HG02642 (cell line): Measurements from ENCODE around the gene MRNIP.
"Not testable (repeated sequence)": the region's sequence is repeated elsewhere in the genome, so short reads cannot be mapped to it uniquely, and the experiment has no call there.

Experiments used
- ATAC-seq: cut with Tn5 transposase; IDR thresholded peaks from one replicate; pipeline ENCODE4 v1.9.1; 2021; ENCODE audit warnings: mild to moderate bottlenecking; ENCODE audit not compliant: unreplicated experiment, poor library complexity

MRNIP gene

GRCh38 chr5:179854356-179854755 is 4.3 kb downstream of the MRNIP start:
- ATAC-seq = no peak

- peak; percentile 88 for ATAC-seq
Observed at GRCh38 chr5:179852993-179853547, 5.5 kb downstream of the MRNIP start.

GRCh38 chr5:179841621-179842020 is 17.0 kb downstream of the MRNIP start:
- no peak for ATAC-seq

GRCh38 chr5:179840766-179841165 is 17.9 kb downstream of the MRNIP start:
- no peak for ATAC-seq

- ATAC-seq = no peak
Observed at GRCh38 chr5:179840321-179840720, 18.3 kb downstream of the MRNIP start.

GRCh38 chr5:179839328-179840256 is 19.0 kb downstream of the MRNIP start:
- ATAC-seq = no peak

DNA sequence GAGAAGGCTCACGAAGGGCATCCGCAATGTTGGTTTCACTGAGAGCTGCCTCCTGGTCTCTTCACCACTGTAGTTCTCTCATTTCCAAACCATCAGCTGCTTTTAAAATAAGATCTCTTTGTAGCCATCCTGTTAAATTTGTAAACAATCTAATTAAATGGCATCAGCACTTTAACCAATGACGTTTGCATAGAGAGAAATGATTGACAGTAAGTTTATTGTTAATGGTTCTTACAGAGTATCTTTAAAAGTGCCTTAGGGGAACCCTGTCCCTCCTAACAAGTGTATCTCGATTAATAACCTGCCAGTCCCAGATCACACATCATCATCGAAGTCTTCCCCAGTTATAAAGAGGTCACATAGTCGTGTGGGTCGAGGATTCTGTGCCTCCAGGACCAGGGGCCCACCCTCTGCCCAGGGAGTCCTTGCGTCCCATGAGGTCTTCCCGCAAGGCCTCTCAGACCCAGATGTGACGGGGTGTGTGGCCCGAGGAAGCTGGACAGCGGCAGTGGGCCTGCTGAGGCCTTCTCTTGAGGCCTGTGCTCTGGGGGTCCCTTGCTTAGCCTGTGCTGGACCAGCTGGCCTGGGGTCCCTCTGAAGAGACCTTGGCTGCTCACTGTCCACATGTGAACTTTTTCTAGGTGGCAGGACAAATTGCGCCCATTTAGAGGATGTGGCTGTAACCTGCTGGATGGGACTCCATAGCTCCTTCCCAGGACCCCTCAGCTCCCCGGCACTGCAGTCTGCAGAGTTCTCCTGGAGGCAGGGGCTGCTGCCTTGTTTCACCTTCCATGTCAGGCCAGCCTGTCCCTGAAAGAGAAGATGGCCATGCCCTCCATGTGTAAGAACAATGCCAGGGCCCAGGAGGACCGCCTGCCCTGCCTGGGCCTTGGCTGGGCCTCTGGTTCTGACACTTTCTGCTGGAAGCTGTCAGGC is 21.3 kb downstream of the MRNIP start:
- no peak for ATAC-seq

GRCh38 chr5:179836225-179837019 is 22.2 kb downstream of the MRNIP start:
- ATAC-seq = peak; percentile 37

DNA sequence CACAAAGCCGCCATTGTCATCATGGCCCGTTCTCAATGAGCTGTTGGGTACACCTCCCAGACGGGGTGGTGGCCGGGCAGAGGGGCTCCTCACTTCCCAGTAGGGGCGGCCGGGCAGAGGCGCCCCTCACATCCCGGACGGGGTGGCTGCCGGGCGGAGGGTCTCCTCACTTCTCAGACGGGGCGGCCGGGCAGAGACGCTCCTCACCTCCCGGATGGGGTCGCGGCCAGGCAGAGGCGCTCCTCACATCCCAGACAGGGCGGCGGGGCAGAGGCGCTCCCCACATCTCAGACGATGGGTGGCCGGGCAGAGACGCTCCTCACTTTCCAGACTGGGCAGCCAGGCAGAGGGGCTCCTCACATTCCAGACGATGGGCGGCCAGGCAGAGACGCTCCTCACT is 23.7 kb downstream of the MRNIP start:
- not testable (repeated sequence) for ATAC-seq

DNA sequence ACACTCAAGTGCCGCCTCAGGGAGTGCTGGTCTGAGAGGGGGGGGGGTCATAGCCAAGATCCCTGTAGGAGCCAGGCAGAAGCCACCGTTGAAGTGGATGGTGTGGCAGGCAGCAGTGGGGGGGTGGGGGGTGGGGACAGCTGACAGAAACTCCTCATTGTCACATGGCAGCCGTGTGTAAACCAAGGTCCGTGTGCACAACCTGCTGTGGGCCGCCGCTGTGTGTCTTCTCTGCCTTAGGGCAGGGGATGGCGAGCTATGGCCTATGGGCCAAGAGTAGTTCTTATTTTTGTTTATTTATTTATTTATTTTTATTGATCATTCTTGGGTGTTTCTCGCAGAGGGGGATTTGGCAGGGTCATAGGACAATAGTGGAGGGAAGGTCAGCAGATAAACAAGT is 24.5 kb downstream of the MRNIP start:
- no peak for ATAC-seq

- ATAC-seq = no peak
Observed at GRCh38 chr5:179833709-179834070, 24.9 kb downstream of the MRNIP start.

- no peak for ATAC-seq
Observed at GRCh38 chr5:179833056-179833708, 25.4 kb downstream of the MRNIP start.

GRCh38 chr5:179832039-179832745 is 26.4 kb downstream of the MRNIP start:
- ATAC-seq = no peak

- no peak for ATAC-seq
Observed at GRCh38 chr5:179830818-179831468, 27.7 kb downstream of the MRNIP start.

DNA sequence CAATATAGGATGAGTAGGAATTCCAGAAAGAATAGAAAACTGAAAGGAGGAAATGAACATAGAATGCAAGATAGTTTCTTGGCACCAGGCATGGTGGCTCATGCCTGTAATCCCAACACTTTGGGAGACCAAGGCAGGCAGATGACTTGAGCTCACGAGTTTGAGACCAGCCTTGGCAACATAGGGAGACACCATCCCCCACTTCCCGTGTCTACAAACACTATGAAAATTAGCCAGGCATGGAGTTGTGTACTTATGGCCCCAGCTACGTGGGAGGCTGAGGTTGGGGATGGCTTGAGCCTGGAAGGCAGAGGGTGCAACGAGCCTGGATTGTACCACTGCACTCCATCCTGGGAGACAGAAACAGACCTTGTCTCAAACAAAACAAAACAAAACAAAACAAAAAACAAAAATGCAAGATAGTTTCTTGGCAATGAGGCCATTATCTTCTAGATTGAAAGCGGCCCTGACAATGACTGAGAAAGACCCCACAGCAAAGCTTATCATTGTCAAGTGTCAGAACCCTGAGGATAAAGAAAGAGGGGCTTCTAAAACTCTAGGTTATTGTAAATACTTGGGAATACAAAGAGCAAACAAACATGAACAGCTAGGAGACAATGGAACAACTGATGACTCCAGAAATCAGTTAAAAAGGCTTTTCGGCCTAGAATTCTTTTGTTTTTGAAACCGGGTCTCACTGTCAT is 28.7 kb downstream of the MRNIP start:
- no peak for ATAC-seq

- no peak for ATAC-seq
Observed at GRCh38 chr5:179828756-179829421, 29.7 kb downstream of the MRNIP start.

GRCh38 chr5:179827680-179828079 is 30.9 kb downstream of the MRNIP start:
- no peak for ATAC-seq
